Karpas-422 (cell line): Measurements from ENCODE around the gene MKX. TPM values are rescaled to one million over a fixed set of nuclear protein-coding genes. Genes with fewer than 3 reads are reported as not detected.

ENCODE experiments used
- DNase-seq: peaks from one replicate; pipeline ENCODE4 v3.0.0-alpha.2; 2015
- H2AFZ ChIP-seq: fragments of 200-600 bp; sonication (generic); 2 replicates; pipeline ENCODE4 v1.6.1; 2014; ENCODE audit warnings: antibody characterized with exemption, low read length, mixed read lengths
- H3K27ac ChIP-seq: fragments of 200-600 bp; sonication (generic); 2 replicates; pipeline ENCODE4 v1.5.1; 2014; ENCODE audit warnings: mild to moderate bottlenecking, low read length, moderate library complexity
- H3K27me3 ChIP-seq: fragments of 200-600 bp; sonication (generic); 2 replicates; pipeline ENCODE4 v1.6.1; 2014; ENCODE audit warnings: low read length, mixed read lengths
- H3K36me3 ChIP-seq: fragments of 200-600 bp; sonication (generic); 2 replicates; pipeline ENCODE4 v1.6.1; 2014; ENCODE audit warnings: low read length, mixed read lengths; ENCODE audit not compliant: insufficient read depth
- H3K4me1 ChIP-seq: fragments of 200-600 bp; sonication (generic); 2 replicates; pipeline ENCODE4 v1.6.1; 2014; ENCODE audit warnings: mild to moderate bottlenecking, low read length, mixed read lengths
- H3K4me2 ChIP-seq: fragments of 200-600 bp; sonication (generic); 2 replicates; pipeline ENCODE4 v1.6.1; 2014; ENCODE audit warnings: low read length, low read depth, mild to moderate bottlenecking; ENCODE audit not compliant: poor library complexity, severe bottlenecking
- H3K4me3 ChIP-seq: fragments of 200-600 bp; sonication (generic); 2 replicates; pipeline ENCODE4 v1.5.1; 2014; ENCODE audit warnings: mild to moderate bottlenecking, antibody characterized with exemption, low read length, mixed read lengths
- H3K79me2 ChIP-seq: fragments of 200-600 bp; sonication (generic); 2 replicates; pipeline ENCODE4 v1.6.1; 2014; ENCODE audit warnings: mild to moderate bottlenecking, low read length, mixed read lengths
- H3K9ac ChIP-seq: fragments of 200-600 bp; sonication (generic); 2 replicates; pipeline ENCODE4 v1.6.0; 2014; ENCODE audit warnings: low read length
- H3K9me2 ChIP-seq: fragments of 200-600 bp; sonication (generic), shearing (Covaris generic); replicated peaks from 2 replicates; pipeline ENCODE4 v1.6.0; 2014; ENCODE audit warnings: mild to moderate bottlenecking, low read length, moderate library complexity; ENCODE audit not compliant: insufficient read depth
- H3K9me3 ChIP-seq: fragments of 300-700, 200-600 bp; sonication (generic); 2 replicates; pipeline ENCODE4 v1.6.1; 2014; ENCODE audit warnings: low read length, mixed read lengths
- H4K20me1 ChIP-seq: fragments of 200-600 bp; sonication (generic); 2 replicates; pipeline ENCODE4 v1.6.1; 2014; ENCODE audit warnings: mild to moderate bottlenecking, antibody characterized with exemption, low read length, low read depth; ENCODE audit not compliant: insufficient read depth
- total RNA-seq: library from RNA; depleted of rRNA; stranded (reverse); fragments of >200 nt; shearing (Covaris generic); gene quantifications from 2 replicates; pipeline ENCODE4 v1.2.3, GENCODE V29; 2014; ENCODE audit warnings: low replicate concordance

MKX gene
- total RNA-seq, 1 experiment from 2014 or later, result not detected

- no peak overlapping the region for H3K27ac ChIP-seq
- no peaks in the 10 kb centered on the region for H3K4me1 ChIP-seq
- no peaks in the 10 kb centered on the region for H3K36me3 ChIP-seq
- DNase-seq, result no peak
- H3K79me2 ChIP-seq, result no peaks in the 10 kb centered on the region
- H3K9me3 ChIP-seq, result no peaks in the 10 kb centered on the region; the same call in 1 of the 2 replicates
- no peak overlapping the region for H3K4me3 ChIP-seq
- no peak overlapping the region for H3K9ac ChIP-seq
- no peak overlapping the region for H3K4me2 ChIP-seq
- no peaks in the 10 kb centered on the region for H3K27me3 ChIP-seq
- no peaks in the 10 kb centered on the region for H3K9me2 ChIP-seq
- H2AFZ ChIP-seq, result no peak overlapping the region
- H4K20me1 ChIP-seq, result no peaks in the 10 kb centered on the region
Observed at GRCh38 chr10:27744802-27745731, 552 bp downstream of the MKX start.

- H3K4me1 ChIP-seq, result no peaks in the 10 kb centered on the region
- H3K79me2 ChIP-seq, result no peaks in the 10 kb centered on the region
- H3K36me3 ChIP-seq, result no peaks in the 10 kb centered on the region
- H3K4me3 ChIP-seq, result no peak overlapping the region
- H3K9me3 ChIP-seq, result no peaks in the 10 kb centered on the region; the same call in 1 of the 2 replicates
- no peaks in the 10 kb centered on the region for H3K27me3 ChIP-seq
- H3K9ac ChIP-seq, result no peak overlapping the region
- no peak overlapping the region for H2AFZ ChIP-seq
- H4K20me1 ChIP-seq, result no peaks in the 10 kb centered on the region
- no peak overlapping the region for H3K27ac ChIP-seq
- no peaks in the 10 kb centered on the region for H3K9me2 ChIP-seq
- DNase-seq, result no peak
- no peak overlapping the region for H3K4me2 ChIP-seq
Observed at GRCh38 chr10:27743877-27744801, 1.5 kb downstream of the MKX start.

- DNase-seq, result no peak
- Histone ChIP-seq H2AFZ (no peak overlapping the region), H3K9ac (no peak overlapping the region), H3K4me3 (no peak overlapping the region), H3K79me2 (no peaks in the 10 kb centered on the region), H3K27me3 (no peaks in the 10 kb centered on the region), H3K36me3 (no peaks in the 10 kb centered on the region), H3K27ac (no peak overlapping the region), H4K20me1 (no peaks in the 10 kb centered on the region), H3K9me2 (no peaks in the 10 kb centered on the region), H3K4me2 (no peak overlapping the region), H3K9me3 (no peaks in the 10 kb centered on the region; the same call in 1 of the 2 replicates), H3K4me1 (no peaks in the 10 kb centered on the region)
Observed at GRCh38 chr10:27743012-27743876, 2.4 kb downstream of the MKX start.

- Histone ChIP-seq H3K27ac (no peak overlapping the region), H3K27me3 (no peaks in the 10 kb centered on the region), H3K9me3 (no peaks in the 10 kb centered on the region; the same call in 1 of the 2 replicates), H2AFZ (no peak overlapping the region), H3K79me2 (no peaks in the 10 kb centered on the region), H3K4me2 (no peak overlapping the region), H3K36me3 (no peaks in the 10 kb centered on the region), H3K9me2 (no peaks in the 10 kb centered on the region), H3K4me3 (no peak overlapping the region), H3K4me1 (no peaks in the 10 kb centered on the region), H4K20me1 (no peaks in the 10 kb centered on the region), H3K9ac (no peak overlapping the region)
- no peak for DNase-seq
Observed at GRCh38 chr10:27742195-27743011, 3.2 kb downstream of the MKX start.

- H3K36me3 ChIP-seq, result no peaks in the 10 kb centered on the region
- H2AFZ ChIP-seq, result no peak overlapping the region
- H3K4me2 ChIP-seq, result no peak overlapping the region
- no peaks in the 10 kb centered on the region for H3K4me1 ChIP-seq
- no peaks in the 10 kb centered on the region for H3K27me3 ChIP-seq
- no peak overlapping the region for H3K9ac ChIP-seq
- DNase-seq, result no peak
- no peak overlapping the region for H3K4me3 ChIP-seq
- H3K9me2 ChIP-seq, result no peaks in the 10 kb centered on the region
- H3K9me3 ChIP-seq, result no peaks in the 10 kb centered on the region; the same call in 1 of the 2 replicates
- no peaks in the 10 kb centered on the region for H4K20me1 ChIP-seq
- no peak overlapping the region for H3K27ac ChIP-seq
- H3K79me2 ChIP-seq, result no peaks in the 10 kb centered on the region
Observed at GRCh38 chr10:27741173-27742091, 4.2 kb downstream of the MKX start.

GRCh38 chr10:27736396-27736795 lies 9.2 kb downstream of the MKX start:
- Histone ChIP-seq H3K4me3 (no peak overlapping the region), H3K79me2 (no peaks in the 10 kb centered on the region), H3K27me3 (no peaks in the 10 kb centered on the region), H3K9ac (no peak overlapping the region), H3K9me3 (no peaks in the 10 kb centered on the region), H3K4me1 (no peaks in the 10 kb centered on the region), H4K20me1 (no peaks in the 10 kb centered on the region), H3K36me3 (no peaks in the 10 kb centered on the region), H2AFZ (no peak overlapping the region), H3K9me2 (no peaks in the 10 kb centered on the region), H3K27ac (no peak overlapping the region), H3K4me2 (no peak overlapping the region)
- DNase-seq, result no peak
